Body of pancreas (tissue), 4 donors: Measurements from ENCODE around the gene AIMP1.

Experiments
- CTCF ChIP-seq, 7 experiments: fragments of 450-650 bp in 4 of 7; fragments of 200-600 bp in 3 of 7; sonication (generic) in 3 of 7; IDR thresholded peaks; one replicate each; pipeline ENCODE4 v1.5.1; 2016 to 2019; ENCODE audit warnings: antibody characterized with exemption in 7 of 7
- POLR2A ChIP-seq, 3 donors: fragments of 450-650 bp; IDR thresholded peaks; one replicate each; pipeline ENCODE4 v1.6.1; 2016; ENCODE audit warnings: antibody characterized with exemption in 3 of 3, mild to moderate bottlenecking in 2 of 3

GRCh38 chr4:106277140-106277675 is 39.1 kb upstream of the AIMP1 start:
- TF ChIP-seq CTCF (IDR thresholded peaks at IDR 0.05) (no peak), POLR2A (IDR thresholded peaks at IDR 0.05) (no peak)
